IPS-NIHi11 (cell line): ENCODE data around the gene BLVRA.

Experiments
- DNase-seq: peaks from one replicate; pipeline ENCODE4 v3.0.0; 2012; ENCODE audit warnings: mixed read lengths, low spot score

Gene BLVRA

DNA sequence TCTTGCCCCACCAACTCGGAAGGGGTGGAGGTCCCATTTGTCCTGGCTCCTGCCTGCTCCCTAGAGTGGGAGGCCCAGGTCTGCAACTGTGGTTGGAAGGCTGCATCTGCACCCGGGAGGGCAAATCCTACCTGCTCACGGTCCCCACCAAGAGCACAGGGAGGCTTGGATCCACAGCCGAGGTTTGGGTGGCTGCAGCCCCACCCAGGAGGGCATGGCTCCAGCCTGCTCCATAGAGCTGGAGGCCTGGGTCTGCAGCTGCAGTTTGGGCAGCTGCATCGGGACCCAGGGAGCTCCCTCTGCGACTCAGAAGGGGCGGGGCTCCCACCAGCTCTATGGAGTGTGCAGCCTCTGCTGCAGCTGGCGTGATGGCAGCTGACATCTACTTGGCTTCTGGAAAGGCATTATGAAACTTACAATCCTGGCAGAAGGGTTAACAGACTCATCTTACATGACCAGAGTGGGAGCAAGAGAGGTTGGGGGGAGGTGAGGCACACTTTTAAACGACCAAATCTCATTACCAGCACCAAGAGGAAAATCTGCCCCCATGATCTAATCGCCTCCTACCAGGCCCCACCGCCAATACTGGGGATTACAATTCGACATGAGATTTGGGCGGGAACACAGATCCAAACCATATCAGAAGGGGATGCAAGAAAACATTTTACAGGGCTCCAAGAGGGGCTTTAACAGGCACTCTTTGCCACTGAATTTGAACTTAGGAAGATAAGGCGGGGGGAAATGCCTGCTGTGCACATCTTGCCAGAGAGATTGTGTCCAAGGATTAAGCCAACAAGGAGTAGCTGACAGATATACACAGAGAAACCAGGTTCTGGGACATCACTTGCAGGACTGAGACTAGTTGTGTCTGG is 8.2 kb upstream of the BLVRA start:
- no peak for DNase-seq

DNA sequence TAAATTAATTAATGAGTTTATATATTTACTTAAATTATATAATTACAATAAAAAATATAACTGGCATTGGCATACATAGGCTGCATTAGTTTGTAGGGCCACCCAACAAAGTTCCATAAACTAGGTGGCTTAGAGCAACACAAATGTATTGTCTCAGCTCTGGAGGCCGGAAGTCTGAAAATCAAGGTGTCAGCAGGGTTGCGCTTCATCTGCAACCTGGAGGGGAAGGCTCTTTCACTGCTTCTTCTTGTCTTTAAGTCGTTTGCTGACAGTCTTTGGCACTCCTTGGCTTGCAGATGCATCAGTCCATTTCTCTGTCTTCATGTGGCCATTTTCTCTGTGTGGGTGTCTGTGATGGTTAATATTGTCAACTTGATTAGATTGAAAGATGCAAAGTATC is 6.1 kb upstream of the BLVRA start:
- no peak for DNase-seq

DNA sequence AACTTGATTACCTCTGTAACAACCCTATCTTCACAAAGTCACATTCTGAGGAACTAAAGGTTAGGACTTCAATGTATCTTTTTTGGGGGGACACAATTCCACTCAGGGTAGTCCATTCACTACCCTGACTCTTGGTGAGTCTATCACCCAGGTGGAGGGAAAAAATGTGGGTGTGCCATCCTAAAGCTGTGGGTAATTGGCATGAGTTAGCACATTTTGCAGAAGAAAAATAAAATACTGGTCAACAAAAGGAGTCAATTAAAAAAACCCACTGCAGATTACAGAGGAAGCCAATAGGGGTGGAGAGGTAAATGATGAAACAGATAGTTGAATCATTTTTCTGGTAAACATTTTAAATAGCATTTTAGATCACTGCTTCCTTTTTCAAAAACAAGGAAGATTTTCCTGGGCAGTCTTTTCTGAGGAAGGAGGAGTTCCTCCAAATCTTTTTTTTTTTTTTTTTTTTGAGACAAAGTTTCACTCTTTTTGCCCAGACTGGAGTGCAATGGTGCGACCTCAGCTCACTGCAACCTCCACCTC is 5.1 kb upstream of the BLVRA start:
- DNase-seq, result no peak

DNA sequence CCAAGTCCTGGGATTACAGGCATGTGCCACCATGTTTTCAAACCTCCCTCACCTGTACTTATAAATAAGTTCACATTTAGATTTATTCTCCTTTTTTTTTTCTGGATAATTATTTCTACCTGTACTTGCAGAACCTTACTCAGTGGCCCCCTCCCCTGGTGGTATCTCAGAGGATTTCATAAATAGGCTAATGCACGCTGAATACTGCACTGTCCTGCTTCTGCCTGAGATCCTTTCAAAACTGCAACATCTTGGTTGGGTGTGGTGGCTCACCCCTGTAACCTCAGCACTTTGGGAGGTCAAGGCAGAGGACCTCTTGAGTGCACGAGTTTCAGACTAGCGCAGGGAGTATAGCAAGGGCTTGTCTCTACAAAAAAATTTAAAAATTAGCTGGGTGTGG is 4.6 kb upstream of the BLVRA start:
- DNase-seq, result no peak

DNA sequence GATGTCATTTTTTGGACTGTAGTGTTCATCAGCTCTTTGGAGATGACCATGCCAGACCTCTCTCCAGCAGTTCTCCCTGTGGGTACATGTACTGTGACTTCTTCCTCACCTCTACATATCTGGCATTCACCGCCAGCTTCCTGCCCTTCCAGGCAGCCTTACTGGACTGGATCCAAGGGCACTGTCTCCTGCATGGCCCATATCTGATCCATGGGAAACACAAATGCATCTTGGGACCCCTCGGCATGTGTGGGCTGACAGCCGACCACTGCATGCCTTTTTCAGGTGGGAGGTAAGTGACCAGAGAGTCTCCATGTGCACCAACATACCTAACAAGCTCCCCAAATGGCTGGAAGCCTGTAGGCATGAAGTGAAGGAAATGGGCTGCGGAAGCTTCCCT is 3.9 kb upstream of the BLVRA start:
- DNase-seq, result no peak

DNA sequence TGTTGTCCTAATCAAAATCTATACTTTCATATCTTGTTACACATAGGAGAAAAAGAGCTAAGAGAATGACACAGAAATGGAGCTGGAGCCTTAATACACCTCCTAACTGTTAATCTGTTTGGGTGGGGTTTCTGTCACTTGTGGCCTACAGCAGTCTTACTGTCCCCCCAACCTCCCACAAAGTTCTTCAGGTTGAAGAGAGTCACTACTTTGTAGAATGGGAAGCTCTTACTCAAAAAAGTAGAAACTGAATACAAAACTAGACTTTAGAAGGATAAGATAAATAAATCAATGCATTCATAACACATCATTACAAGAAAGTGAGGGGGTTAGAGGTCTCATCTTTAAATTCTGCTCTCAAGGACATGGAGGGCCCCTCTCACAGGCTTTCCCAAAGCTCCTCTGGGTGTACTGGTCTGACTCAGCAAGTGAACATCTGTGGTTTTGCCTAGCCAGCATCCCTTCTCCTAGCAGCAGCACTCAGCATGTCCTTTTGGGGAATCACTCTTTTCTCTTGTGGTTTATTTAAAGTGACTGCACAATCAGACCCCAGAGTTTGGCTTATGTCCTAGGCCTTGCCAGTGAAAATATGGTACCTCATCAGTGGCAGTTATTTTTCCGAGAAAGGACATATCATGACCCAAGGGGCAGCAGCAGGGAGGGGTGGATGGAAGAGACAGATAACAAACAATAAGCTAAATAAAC is 2.0 kb upstream of the BLVRA start:
- no peak for DNase-seq

DNA sequence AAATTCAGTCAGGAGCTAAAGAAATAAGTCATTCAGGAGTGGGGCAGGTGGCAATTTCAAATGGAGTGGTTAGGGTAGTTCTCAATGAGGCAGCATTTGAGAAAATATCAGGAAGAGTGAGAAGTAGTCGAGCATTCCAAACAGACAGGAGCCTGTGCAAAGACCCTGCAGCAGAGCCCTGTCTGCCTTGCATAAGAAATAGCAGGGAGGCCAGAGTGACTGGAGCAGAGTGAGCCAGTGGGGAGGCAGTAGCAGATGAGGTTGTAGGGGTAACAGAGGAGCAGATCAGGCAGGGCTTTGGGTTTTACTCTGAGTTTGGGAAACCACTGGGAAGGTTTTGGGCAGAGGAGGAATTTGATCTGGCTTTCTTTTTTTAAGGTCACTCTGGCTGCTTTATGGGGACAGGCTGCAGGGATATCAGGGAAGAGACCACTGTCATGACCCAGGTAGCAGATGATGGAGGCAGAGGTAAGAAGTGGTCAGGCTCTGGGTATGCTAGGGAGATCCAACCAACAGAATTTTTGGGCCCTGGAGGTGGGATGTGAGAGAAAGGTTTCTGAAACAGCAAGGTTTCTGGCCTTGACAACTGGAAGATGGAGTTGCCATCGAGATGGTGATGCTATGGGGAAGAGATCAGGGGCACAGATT is 1.3 kb upstream of the BLVRA start:
- no peak for DNase-seq

DNA sequence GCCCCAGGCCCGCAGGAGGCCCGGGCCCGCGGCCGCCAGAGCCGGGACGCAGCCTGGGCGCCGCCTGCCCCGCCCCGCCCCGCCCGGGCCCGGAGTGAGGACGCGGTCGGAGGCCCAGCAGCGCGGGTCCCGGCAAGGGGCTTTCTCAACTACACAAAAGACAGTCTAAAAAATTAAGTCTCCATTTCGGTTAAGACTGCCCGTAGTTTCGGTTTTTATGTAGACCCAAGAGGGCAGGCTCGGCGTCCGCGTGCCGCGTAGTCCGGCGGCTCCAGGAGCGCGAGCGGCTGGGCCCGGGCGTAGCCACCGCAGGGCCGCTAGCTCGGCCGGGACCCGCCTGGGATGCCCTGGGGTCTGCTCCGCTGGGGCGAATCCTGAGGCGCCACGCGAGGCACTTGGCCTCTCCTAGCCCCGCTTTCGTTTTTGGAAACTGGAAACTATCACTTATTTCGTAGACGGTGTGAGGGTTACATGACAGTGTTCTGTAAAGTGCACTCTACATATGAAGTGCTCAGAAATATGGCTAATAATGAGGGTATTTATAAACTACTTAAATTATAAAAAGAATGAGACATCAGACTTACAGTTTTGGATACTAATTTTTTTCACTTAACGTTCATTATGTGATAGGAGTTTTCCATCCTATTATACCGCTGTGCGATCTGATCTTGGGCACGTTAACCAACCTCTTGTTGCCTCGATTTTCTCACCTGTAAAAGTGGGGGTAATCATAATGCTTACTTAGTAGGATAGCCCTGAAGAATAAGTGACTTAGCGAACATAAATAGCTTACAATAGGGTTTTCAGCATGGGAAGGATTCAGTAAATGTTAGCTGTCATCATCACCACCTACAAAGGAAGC is 573 bp downstream of the BLVRA start:
- DNase-seq, result peak; percentile 76

DNA sequence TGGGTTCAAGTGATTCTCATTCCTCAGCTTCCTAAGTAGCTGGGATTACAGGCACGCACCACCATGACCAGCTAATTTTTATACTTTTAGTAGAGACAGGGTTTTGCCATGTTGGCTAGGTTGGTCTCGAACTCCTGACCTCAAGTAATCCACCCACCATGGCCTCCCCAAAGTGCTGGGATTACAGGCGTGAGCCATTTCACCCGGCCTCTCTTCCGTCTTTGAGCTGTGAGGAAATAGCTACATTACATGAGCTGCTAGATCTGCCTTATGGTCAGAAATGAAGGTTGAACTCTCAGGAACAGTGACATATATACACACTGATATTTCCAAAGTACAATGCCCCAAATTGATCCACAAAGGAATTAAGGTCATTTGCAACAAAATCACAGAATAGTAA is 2.4 kb downstream of the BLVRA start:
- no peak for DNase-seq

DNA sequence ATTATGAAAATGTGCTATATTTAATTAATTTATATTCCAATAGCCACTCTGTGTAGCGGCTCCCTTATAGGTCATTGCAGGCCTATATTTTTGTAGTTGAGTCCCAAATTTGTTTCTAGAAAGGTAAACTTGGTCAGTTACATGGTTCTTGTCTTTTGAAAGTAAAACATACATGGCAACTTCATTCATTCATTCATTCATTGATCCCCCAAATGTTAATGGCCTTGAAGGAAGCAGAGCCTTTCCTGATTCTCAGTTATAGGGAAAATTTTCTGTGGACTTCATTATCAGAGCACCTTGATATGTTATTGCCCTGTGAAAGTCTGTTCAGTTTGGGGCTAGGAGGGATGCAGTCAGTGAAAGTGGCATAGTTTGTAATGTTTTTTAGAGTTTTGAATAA is 2.9 kb downstream of the BLVRA start:
- no peak for DNase-seq

DNA sequence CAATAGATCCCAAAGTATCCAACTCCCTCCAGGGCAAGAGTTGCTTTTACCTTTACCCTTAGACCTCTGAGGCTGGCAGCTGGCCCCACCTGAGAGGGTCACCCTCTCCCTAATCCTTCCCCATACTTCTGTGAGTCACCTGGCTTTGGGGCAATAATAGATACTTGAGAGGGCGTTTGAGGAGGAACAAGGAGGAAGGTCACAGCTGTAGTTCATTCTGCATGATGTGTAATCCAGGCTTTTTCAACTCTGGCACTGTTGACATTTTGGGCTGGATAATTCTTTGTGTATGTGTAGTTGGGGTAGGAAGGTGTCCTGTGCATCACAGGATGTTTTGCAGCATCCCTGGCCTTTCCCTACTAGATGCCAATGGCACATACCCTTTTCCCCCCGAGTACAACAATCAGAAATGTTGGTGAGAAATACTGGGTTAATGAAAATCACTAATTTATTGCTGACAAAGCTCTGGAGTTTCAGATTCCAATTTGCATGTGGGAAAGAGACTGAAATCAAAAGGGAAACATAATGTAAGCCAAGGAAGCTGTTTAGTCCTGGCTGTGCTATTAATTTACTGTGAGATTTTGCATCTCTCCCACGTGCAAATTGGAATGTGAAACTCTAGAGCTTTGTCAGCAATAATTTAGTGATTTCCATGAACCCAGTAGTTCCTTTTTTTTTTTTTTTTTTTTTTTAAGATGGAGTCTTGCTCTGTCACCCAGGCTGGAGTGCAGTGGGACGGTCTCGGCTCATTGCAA is 3.6 kb downstream of the BLVRA start:
- DNase-seq, result no peak

DNA sequence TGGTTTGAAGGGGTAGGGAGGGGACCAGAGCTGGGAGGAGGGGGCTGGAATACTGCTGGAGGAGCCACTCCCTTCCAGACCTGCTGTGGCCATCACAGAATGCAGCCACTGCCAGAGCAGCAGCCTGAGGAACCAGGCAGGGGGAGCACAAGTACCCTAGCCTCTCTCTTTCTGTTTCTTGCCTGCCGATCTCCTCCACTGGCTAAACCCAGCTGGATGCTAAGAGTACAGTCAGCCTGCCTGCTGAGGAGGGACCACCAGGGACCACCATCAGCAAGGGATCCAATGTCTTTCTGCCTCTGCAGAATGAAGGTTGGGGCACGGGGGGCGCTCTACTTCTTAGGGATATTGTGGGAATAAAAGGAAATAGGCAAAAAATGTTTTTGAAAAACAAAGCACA is 4.7 kb downstream of the BLVRA start:
- peak; percentile 37 for DNase-seq

DNA sequence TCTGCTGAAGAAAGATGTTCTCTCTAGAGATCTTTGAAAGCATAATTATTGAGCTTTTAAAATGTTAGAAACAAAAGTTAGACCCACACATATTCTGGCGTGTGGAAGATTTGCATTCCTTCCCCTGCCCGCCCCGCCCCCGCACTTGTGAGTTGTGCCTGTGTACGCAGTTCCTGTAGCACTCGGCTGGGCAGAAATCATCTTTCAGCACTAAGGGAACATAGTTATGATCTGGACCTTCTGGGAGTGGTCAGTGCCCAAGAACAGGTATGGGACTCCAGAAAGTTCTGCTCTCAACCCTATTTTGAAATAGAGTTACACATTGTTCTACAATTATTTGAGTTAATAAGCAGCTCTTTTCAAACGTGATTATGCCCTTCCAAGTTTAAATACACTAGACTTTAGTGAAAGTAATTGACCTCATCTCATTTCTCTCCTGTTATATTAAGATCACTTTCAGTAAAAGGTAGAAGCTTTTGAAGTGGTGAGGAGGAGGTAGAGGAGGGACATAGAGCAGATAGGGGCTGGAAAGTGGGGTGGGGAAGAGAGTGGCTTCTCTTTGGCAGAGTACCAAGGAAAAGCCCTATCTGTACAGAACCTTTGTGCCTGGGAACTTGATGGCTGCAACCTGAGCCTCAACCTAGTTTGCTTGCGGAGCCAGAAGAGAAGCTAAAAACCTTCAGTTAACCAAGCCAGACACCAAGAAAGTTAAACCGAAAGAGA is 5.7 kb downstream of the BLVRA start:
- peak; percentile 26 for DNase-seq

DNA sequence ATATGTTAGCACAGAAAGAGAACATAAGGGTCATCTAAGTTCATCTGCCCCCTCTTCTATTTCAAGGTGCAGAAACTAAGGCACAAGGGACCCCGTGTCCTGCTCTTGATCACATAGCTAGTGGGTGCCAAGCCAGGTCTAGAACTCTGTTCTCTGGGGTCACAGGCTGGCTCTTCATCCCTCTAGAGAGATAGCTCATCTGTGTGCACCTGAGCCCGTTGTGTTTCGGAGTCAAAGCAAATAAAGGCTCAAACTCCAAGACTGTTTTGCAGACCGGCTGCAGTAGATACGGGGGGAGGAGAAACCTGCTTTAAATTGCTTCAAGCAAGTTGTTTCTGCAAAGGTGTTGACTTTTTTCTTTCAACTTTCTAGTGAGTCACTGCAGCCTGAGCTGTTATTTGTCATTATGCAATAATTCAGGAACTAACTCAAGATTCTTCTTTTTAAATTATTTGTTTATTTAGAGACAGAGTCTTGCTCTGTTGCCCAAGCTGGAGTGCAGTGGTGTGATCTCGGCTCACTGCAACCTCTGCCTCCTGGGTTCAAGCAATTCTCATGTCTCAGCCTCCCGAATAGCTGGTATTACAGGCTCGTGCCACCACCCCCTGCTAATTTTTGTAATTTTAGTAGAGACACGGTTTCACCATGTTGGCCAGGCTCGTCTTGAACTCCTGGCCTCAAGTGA is 6.5 kb downstream of the BLVRA start:
- no peak for DNase-seq

DNA sequence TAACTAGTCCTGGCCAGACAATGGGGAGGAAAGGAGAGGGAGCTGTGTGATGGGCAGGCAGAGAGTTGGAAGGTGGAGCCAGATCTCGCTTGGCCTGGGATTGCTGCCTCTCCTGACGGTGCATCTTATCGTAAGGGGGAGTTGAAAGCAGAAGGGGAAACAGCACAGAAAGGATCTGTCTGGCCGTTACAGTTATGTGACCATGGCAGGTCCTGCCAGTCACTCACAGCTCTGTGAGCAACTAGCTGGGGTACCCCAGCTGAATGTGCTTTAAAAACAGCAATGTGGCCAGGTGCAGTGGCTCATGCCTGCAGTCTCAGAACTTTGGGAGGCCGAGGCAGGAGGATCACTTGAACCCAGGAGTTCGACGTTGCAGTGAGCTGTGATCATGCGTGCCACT is 8.1 kb downstream of the BLVRA start:
- DNase-seq, result peak; percentile 26

DNA sequence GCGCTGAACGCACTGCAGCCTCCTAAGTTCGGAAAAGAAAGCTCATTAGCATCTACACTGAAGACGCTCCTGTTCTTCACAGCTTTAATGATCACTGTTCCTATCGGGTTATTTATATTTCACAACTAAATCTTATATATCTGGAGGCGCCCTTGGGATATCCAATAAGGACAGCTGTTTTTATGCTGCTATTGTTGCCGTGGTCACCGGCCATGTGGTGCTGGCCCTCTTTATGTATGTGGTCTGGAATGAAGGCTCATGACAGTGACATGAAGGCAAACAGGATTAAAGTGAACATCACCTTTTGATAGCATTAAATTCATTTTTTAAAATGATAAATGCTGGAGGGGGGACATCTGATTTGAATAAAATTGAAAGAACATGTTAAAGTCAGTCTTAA is 8.8 kb downstream of the BLVRA start:
- DNase-seq, result no peak

DNA sequence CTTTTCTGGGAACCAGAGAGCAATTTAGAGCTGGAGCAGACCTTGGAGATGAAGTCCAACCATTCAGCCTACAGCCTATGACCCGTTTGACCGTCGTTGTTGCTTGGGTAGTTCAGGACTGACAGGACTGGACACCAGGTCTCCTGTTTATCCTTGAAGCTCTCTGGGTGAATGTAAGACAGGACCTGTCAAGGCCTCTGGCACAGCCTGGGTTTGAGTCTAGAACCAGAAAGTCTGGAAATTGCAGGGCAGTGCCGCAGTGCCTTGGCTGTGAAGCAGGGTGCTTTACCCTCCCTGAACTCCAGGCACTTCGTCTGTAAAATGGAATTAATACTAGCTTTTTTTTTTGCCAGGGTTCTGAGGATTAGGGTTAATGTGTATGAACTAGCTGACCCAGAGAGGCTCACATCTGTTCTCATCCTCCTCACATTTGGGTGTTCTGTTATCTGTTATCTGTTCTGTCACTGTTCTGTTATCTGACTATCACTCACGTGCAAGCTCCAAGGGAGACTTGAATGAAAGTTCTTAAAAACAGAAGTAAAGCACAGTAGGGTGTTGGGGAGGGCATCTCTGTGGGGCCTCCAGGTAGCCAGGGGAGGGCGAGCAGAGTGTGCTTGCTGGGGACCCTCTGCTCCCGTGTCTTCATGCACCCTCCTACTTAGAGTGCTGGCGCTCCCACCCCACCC is 9.9 kb downstream of the BLVRA start:
- DNase-seq, result no peak

DNA sequence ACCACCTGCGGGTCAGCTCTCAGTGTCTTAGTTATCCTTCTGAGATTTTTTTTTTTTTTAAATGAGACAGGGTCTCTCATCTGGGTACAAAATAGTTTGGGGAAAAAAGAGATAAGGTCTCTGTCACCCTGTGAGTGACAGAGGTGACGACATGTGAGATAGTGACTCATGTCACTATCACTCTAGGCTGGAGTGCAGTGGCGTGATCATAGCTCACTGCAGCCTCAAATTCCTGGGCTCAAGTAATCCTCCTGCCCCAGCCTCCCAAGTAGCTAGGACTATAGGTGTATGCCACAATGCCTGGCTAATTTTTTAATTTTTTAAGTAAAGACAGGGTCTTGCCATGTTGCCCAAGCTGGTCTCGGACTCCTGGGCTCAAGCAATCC is 10.4 kb downstream of the BLVRA start:
- DNase-seq, result no peak

DNA sequence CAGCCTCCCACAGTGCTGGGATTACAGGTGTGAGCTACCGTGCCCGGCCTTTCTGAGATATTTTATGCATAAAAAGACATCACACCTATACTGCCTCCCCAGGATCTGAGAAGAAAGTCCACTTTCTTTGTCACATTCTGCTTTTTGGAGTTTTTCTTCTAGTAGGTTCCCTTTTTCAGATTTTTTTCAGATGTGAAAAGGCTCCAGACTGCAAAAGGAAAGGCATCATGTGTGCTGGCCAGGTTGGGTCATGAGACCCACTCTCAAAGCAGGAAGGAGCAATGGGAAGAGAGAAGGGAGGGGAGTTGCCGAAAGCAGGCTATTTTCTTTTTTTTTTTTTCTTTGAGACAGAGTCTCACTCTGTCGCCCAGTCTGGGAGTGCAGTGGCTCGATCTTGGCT is 10.8 kb downstream of the BLVRA start:
- DNase-seq, result no peak
